ENCODE measurements around the gene EFCAB11. TPM values are rescaled to one million over a fixed set of nuclear protein-coding genes. Genes with fewer than 3 reads are reported as not detected.

Gene EFCAB11
- total RNA-seq, 4 donors from 2014 or later = 4.4 to 8.5 (median 6.7) TPM

- TF ChIP-seq CTCF (IDR thresholded peaks at IDR 0.05; ENCODE audit: low read depth) = no peak
Measured at GRCh38 chr14:89861630-89862029, 92.9 kb downstream of the EFCAB11 start.

- no peak for TF ChIP-seq CTCF (IDR thresholded peaks at IDR 0.05; ENCODE audit: low read depth)
Measured at GRCh38 chr14:89858089-89858488, 96.4 kb downstream of the EFCAB11 start.

GRCh38 chr14:89856871-89857345, 97.6 kb downstream of the EFCAB11 start:
- no peak for TF ChIP-seq CTCF (IDR thresholded peaks at IDR 0.05; ENCODE audit: low read depth)

DNA sequence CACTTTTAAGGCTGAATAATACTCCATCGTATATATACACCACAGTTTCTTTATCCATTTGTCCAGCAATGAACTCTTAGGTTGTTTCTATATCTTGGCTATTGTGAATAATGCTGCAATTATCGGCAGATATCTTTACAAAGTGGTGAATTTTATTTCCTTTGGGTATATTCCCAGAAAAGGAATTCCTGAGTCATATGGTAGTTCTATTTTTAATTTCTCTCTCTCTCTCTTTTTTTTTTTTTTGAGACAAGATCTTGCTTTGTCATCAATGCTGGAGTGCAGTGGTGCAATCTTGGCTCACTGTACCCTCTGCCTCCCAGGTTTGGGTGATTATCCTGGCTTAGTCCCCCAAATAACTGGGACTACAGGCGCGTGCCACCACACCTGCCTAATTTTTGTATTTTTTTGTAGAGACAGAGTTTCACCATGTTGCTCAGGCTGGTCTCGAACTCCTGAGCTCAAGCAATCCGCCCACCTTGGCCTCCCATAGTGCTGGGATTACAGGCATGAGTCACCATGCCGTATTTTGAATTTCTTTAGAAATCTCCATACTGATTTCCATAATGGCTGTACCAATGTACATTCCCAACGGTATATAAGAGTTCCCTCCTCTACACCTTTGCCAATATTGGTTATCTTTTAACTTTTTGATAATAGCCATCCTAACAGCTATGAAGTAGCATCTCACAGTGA, 98.4 kb downstream of the EFCAB11 start:
- TF ChIP-seq CTCF (IDR thresholded peaks at IDR 0.05; ENCODE audit: low read depth) = no peak

DNA sequence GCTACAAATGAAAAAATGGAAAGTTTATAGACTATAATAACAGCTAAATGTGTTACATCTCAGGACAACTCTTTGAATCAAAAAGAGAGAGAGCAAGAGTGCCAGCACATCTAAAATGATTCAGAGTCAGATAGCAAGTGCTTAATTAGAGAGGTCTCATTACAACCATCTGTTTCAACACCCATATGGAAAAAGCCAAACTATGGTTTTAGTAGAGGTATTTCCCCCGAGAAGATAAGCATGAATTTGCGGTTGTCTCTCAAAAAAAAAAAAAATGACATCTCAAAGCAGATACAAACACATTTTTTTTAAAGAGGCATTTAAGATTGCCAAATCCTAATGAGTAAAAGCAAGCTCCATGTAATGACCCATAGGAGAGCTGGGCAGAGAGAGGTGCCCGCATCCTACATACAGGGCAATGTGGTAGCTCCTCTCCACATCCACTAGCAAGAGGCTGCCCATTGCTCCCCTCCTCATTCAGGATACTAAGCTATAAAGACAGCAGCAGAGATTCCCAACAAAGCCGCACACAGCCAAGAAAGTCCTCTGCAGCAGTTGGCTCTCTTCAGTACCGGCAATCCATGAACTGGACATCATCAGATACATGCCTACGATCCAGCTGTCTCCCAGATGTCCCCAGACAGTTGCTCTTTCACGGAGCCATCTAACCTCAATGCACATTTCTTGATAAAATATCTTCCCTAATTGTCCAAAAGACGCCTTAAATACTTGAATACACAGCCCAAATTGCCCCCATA, 100.4 kb downstream of the EFCAB11 start:
- TF ChIP-seq CTCF (IDR thresholded peaks at IDR 0.05; ENCODE audit: low read depth) = no peak

DNA sequence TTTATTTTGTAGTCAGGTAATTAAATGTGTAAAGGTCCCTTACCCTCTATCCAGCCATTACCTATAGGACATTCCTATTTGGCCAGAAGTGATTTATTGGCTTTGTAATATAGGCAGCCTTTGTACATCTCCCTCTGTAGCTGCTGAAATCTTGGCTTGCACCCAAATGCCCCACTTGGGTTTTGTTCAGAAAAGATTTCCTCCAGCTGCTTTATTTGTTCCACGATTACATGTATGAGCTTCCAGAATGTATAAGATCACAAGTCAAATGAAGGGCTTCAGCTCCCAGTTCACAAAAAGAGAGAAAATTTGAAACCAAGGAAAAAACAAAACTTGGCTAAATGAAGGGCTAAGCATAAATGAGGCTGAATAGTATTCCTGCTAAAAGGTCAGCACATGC, 103.4 kb downstream of the EFCAB11 start:
- no peak for TF ChIP-seq CTCF (IDR thresholded peaks at IDR 0.05; ENCODE audit: low read depth)

DNA sequence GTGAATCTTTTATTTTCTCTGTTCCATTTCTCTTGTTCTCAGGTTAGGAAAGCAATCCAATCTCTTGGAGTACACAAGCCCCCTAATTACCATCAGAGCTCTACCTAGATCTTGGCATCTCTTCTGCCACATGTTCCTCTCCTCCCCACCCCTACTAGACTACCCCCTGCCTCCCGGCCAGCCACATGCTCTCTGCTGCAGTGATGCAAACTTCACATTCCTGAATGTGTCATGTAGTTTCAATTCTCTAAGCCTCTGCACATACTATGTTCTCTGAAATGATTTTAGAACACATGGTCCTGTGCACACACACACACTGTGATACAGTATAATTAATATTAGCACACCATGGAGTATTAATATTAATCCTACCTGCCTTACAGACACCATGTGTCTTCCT, 104.6 kb downstream of the EFCAB11 start:
- no peak for TF ChIP-seq CTCF (IDR thresholded peaks at IDR 0.05; ENCODE audit: low read depth)
